Fibroblast of lung (primary cell): ENCODE data around the gene SCN7A. TPM values are rescaled to one million over a fixed set of nuclear protein-coding genes. Genes with fewer than 3 reads are reported as not detected.

ENCODE experiments used
- DNase-seq, 2 donors: peaks; one replicate each; pipeline versions ENCODE4 v3.0.0 to v3.0.0-alpha.2; 2010; ENCODE audit warnings: low read depth in 2 of 2
- H2AFZ ChIP-seq: 2 replicates; pipeline ENCODE4 v1.5.1; 2012; ENCODE audit warnings: low read length, control low read depth, inconsistent platforms
- H3K27ac ChIP-seq: 2 replicates; pipeline ENCODE4 v1.5.1; 2011; ENCODE audit warnings: low read length, control low read depth; ENCODE audit not compliant: insufficient read depth
- H3K27me3 ChIP-seq: 2 replicates; pipeline ENCODE4 v1.5.1; 2011; ENCODE audit warnings: mild to moderate bottlenecking, low read length; ENCODE audit not compliant: control insufficient read depth, insufficient read depth
- H3K36me3 ChIP-seq: 2 replicates; pipeline ENCODE4 v1.5.1; 2011; ENCODE audit warnings: low read length; ENCODE audit not compliant: control insufficient read depth, insufficient read depth
- H3K4me1 ChIP-seq: 2 replicates; pipeline ENCODE4 v1.5.1; 2011; ENCODE audit warnings: low read length; ENCODE audit not compliant: control insufficient read depth, insufficient read depth; ENCODE audit errors: extremely low read depth
- H3K4me2 ChIP-seq: 2 replicates; pipeline ENCODE4 v1.5.1; 2011; ENCODE audit warnings: low read length, control low read depth; ENCODE audit not compliant: insufficient read depth; ENCODE audit errors: extremely low read depth
- H3K4me3 ChIP-seq, 4 experiments: fragments of 200-600 bp in 1 of 4; sonication (generic) in 1 of 4; replicated peaks in 1 of 4; 2 replicates each; pipeline ENCODE4 v1.5.1; 2011 to 2016; ENCODE audit warnings: low read length in 4 of 4, low read depth in 3 of 4, mild to moderate bottlenecking in 3 of 4, control low read depth in 2 of 4, inconsistent platforms in 1 of 4, mixed read lengths in 1 of 4; ENCODE audit not compliant: insufficient read depth in 1 of 4; ENCODE audit errors: control extremely low read depth in 1 of 4
- H3K79me2 ChIP-seq: 2 replicates; pipeline ENCODE4 v1.5.1; 2012; ENCODE audit warnings: mild to moderate bottlenecking, low read length, inconsistent platforms; ENCODE audit not compliant: control insufficient read depth, insufficient read depth
- H3K9ac ChIP-seq: 2 replicates; pipeline ENCODE4 v1.5.1; 2011; ENCODE audit warnings: mild to moderate bottlenecking, low read length, control low read depth; ENCODE audit not compliant: insufficient read depth
- H3K9me3 ChIP-seq: 2 replicates; pipeline ENCODE4 v1.5.1; 2012; ENCODE audit warnings: low read depth, low read length; ENCODE audit not compliant: control insufficient read depth, insufficient read depth
- H4K20me1 ChIP-seq: 2 replicates; pipeline ENCODE4 v1.5.1; 2011; ENCODE audit warnings: low read length; ENCODE audit not compliant: control insufficient read depth, insufficient read depth; ENCODE audit errors: extremely low read depth
- CTCF ChIP-seq, 2 donors: IDR thresholded peaks in 1 of 2; conservative IDR thresholded peaks in 1 of 2; 1 replicate in 1 of 2; 2 replicates in 1 of 2; pipeline ENCODE4 v1.5.1; 2011 to 2012; ENCODE audit warnings: low read length in 2 of 2, control low read depth in 1 of 2, inconsistent platforms in 1 of 2, low read depth in 1 of 2, mild to moderate bottlenecking in 1 of 2
- EZH2 ChIP-seq: IDR thresholded peaks from 2 replicates; pipeline ENCODE4 v1.5.1; 2012; ENCODE audit warnings: low read length, control low read depth, mild to moderate bottlenecking; ENCODE audit errors: missing control alignments
- polyA plus RNA-seq, 2 donors: library from polyadenylated mRNA; depleted of rRNA in 1 of 2; stranded (reverse) in 1 of 2; unstranded in 1 of 2; fragments of >200 nt; gene quantifications; 2 replicates each; pipeline ENCODE4 v1.2.1, GENCODE V29; 2011 to 2012; ENCODE audit warnings: missing spikeins in 1 of 2
- total RNA-seq: library from RNA; depleted of rRNA; stranded (reverse); fragments of >200 nt; gene quantifications from 2 replicates; pipeline ENCODE4 v1.2.1, GENCODE V29; 2014

The SCN7A gene
- total and polyA plus RNA-seq, 2 donors (not counting 1 experiment from before 2014, with no cell fraction given): 7.8 to 8.9 TPM

- Histone ChIP-seq H3K9me3 (no peaks in the 10 kb centered on the region), H3K36me3 (no peaks in the 10 kb centered on the region), H3K27me3 (no peaks in the 10 kb centered on the region), H2AFZ (no peak overlapping the region), H3K4me2 (no peak overlapping the region), H4K20me1 (no peaks in the 10 kb centered on the region), H3K9ac (no peak overlapping the region), H3K79me2 (no peaks in the 10 kb centered on the region), H3K4me3 (no peak overlapping the region), H3K4me1 (no peaks in the 10 kb centered on the region), H3K27ac (no peak overlapping the region)
- TF ChIP-seq CTCF (conservative IDR thresholded peaks at IDR 0.05 in 1 of 2, IDR thresholded peaks at IDR 0.05 in 1 of 2; ENCODE audit: low read depth in 1 of 2, low read length in 2 of 2) (no peak), EZH2 (no peak)
- DNase-seq: no peak
These were observed 60.6 kb downstream of the SCN7A start for GRCh38 chr2:166433457-166433856.

- no peak overlapping the region for H3K9ac ChIP-seq
- no peak overlapping the region for H3K4me2 ChIP-seq
- H4K20me1 ChIP-seq: no peaks in the 10 kb centered on the region
- H3K27me3 ChIP-seq: no peaks in the 10 kb centered on the region
- DNase-seq: no peak
- TF ChIP-seq EZH2 (no peak), CTCF (conservative IDR thresholded peaks at IDR 0.05 in 1 of 2, IDR thresholded peaks at IDR 0.05 in 1 of 2; ENCODE audit: low read depth in 1 of 2, low read length in 2 of 2) (no peak)
- H3K27ac ChIP-seq: no peak overlapping the region
- H3K79me2 ChIP-seq: no peaks in the 10 kb centered on the region
- no peaks in the 10 kb centered on the region for H3K9me3 ChIP-seq
- no peak overlapping the region for H2AFZ ChIP-seq
- H3K36me3 ChIP-seq: no peaks in the 10 kb centered on the region
- no peaks in the 10 kb centered on the region for H3K4me1 ChIP-seq
- no peak overlapping the region for H3K4me3 ChIP-seq
These were observed 61.7 kb downstream of the SCN7A start for GRCh38 chr2:166432331-166432730.

- no peak overlapping the region for H2AFZ ChIP-seq
These were observed 69.2 kb downstream of the SCN7A start for GRCh38 chr2:166424841-166425240.

More at GRCh38 chr2:166424841-166425240, 69.2 kb downstream of the SCN7A start:
- no peaks in the 10 kb centered on the region for H3K36me3 ChIP-seq
- TF ChIP-seq CTCF (conservative IDR thresholded peaks at IDR 0.05 in 1 of 2, IDR thresholded peaks at IDR 0.05 in 1 of 2; ENCODE audit: low read depth in 1 of 2, low read length in 2 of 2) (no peak), EZH2 (no peak)
- H3K4me1 ChIP-seq: no peaks in the 10 kb centered on the region
- H3K27me3 ChIP-seq: no peaks in the 10 kb centered on the region
- no peak overlapping the region for H3K9ac ChIP-seq
- no peak overlapping the region for H3K4me2 ChIP-seq
- no peaks in the 10 kb centered on the region for H4K20me1 ChIP-seq
- DNase-seq: no peak
- H3K9me3 ChIP-seq: no peaks in the 10 kb centered on the region
- no peak overlapping the region for H3K4me3 ChIP-seq
- H3K79me2 ChIP-seq: no peaks in the 10 kb centered on the region
- H3K27ac ChIP-seq: no peak overlapping the region
